ENCODE results near the gene DNAH9.
A peak's percentile ranks its signal among the peaks of the same experiment; 100 is the strongest.

GRCh38 chr17:11871773-11872172 is 273.5 kb downstream of the DNAH9 start:
- 0 out of 2 replicates have a peak, but pooled peaks have one; percentile 8 for TF ChIP-seq CTCF (IDR thresholded peaks at IDR 0.05; ENCODE audit: low read depth, low read length)
- no peak for TF ChIP-seq EZH2phosphoT487 (IDR thresholded peaks at IDR 0.05; ENCODE audit: low read depth)

All from OCI-LY3 (cell line).